Heart right ventricle (tissue), 16 donors: ENCODE results near the gene DVL2. TPM values are rescaled to one million over a fixed set of nuclear protein-coding genes. Genes with fewer than 3 reads are reported as not detected.
"Not testable (repeated sequence)": the region's sequence is repeated elsewhere in the genome, so short reads cannot be mapped to it uniquely, and the experiment has no call there.

Source experiments
- ATAC-seq, 8 donors: fragments of 200-7000 bp; cut with Tn5 transposase; one replicate each; pipeline ENCODE4 v1.9.1; 2020; ENCODE audit warnings: mild to moderate bottlenecking in 8 of 8, moderate library complexity in 8 of 8, moderate number of reproducible peaks in 1 of 8
- DNase-seq, 2 donors: peaks; one replicate each; pipeline ENCODE4 v3.0.0-alpha.2; 2020
- H3K27ac ChIP-seq, 10 donors: fragments of 200-600 bp; sonication (generic) in 2 of 10; one replicate each; pipeline versions ENCODE4 v1.5.0 to v1.8.0; 2020 to 2022; ENCODE audit warnings: mild to moderate bottlenecking in 3 of 10
- H3K27me3 ChIP-seq, 7 donors: fragments of 200-600 bp; one replicate each; pipeline ENCODE4 v1.8.0; 2021 to 2022; ENCODE audit warnings: mild to moderate bottlenecking in 2 of 7
- H3K36me3 ChIP-seq, 9 donors: fragments of 200-600 bp; sonication (generic) in 1 of 9; one replicate each; pipeline versions ENCODE4 v1.5.0 to v1.8.0; 2020 to 2022; ENCODE audit warnings: mild to moderate bottlenecking in 2 of 9
- H3K4me1 ChIP-seq, 9 donors: fragments of 200-600 bp; sonication (generic) in 1 of 9; one replicate each; pipeline versions ENCODE4 v1.5.0 to v1.8.0; 2020 to 2022; ENCODE audit warnings: mild to moderate bottlenecking in 4 of 9
- H3K4me3 ChIP-seq, 10 donors: fragments of 200-600 bp; sonication (generic) in 2 of 10; one replicate each; pipeline versions ENCODE4 v1.5.0 to v1.8.0; 2020 to 2022; ENCODE audit warnings: mild to moderate bottlenecking in 7 of 10, moderate library complexity in 2 of 10
- H3K9me3 ChIP-seq, 11 donors: fragments of 200-600 bp in 10 of 11; sonication (generic) in 2 of 11; one replicate each; pipeline versions ENCODE4 v1.5.0 to v1.8.0; 2013 to 2022; ENCODE audit warnings: mild to moderate bottlenecking in 2 of 11, control low read depth in 1 of 11, moderate library complexity in 1 of 11
- CTCF ChIP-seq, 9 donors: fragments of 200-600 bp; sonication (generic) in 2 of 9; IDR thresholded peaks; one replicate each; pipeline versions ENCODE4 v1.5.0 to v1.8.0; 2021 to 2022; ENCODE audit warnings: antibody characterized with exemption in 9 of 9, mild to moderate bottlenecking in 5 of 9, moderate library complexity in 1 of 9
- WGBS, 2 donors: extraction: QIAGEN DNeasy Blood & Tissue Kit; methylation state at CpG; one replicate each; pipeline ENCODE4 v1.1.7; 2013; ENCODE audit warnings: inconsistent platforms in 1 of 2; 5-methylcytosine and 5-hydroxymethylcytosine counted together
- intact Hi-C, 10 donors: fragments of 100-400 bp; cut with DNase I; formaldehyde crosslinking; loops; one replicate each; pipeline versions ENCODE4 v1.11.1 to v1.14.2; 2022
- polyA plus RNA-seq, 2 donors: library from polyadenylated mRNA; stranded (reverse); fragments of 200-250 nt; gene quantifications; one replicate each; pipeline ENCODE4 v1.2.3, GENCODE V29; 2013
- total RNA-seq, 10 donors: library from RNA; stranded (reverse); fragmentation: NEBNext Ultra II Directional in 3 of 10; extraction: Animal tissue kit (Norgen Biotek cat#: 25700) in 3 of 10; gene quantifications; one replicate each; pipeline versions ENCODE4 v1.2.1 to v1.2.4, GENCODE V29; 2021 to 2023
- donor health status: Arrhythmogenic right ventricular cardiomyopathy.
- donor health status: ischemic (EF 13 %, LVEDD 7.1; RV severe dilation, severe dysfunction).
- donor health status: healthy with polysubstance abuse.
- donor health status: DM: no; HTN: yes; CAD: no.
- donor health status: DM: no; HTN: no; CAD: no.
- donor health status: ischemic (EF 25% LVEDD 6.9; RV normal size, moderate dysfunction).
- donor health status: ischemic (EF 25% LVEDD 5.7; RV mildly dilated, moderate dysfunction).
- donor health status: healthy.
- donor health status: DM: yes; HTN: yes; CAD: no.
- donor health status: Ischemic cardiomyopathy.
- donor health status: ischemic (EF 35%, LVEDD 5.7; RV mildly dilated, moderate dysfunction).
- donor health status: nonischemic (EF 11% LVEDD 7.7; RV severe dilation, severe dysfunction).
- donor health status: DM: yes; HTN: yes; CAD: no.
- donor health status: PGD.
- donor health status: ischemic (EF 29% LVEDD 5.4; RV normal size, mild dysfunction).
- donor health status: nonischemic (EF 23%, LVEDD 6.1; RV moderate dilation, normal function).

Gene DVL2
- total and polyA plus RNA-seq, 12 donors = 10.0 to 25.6 (median 18.0) TPM

DNA sequence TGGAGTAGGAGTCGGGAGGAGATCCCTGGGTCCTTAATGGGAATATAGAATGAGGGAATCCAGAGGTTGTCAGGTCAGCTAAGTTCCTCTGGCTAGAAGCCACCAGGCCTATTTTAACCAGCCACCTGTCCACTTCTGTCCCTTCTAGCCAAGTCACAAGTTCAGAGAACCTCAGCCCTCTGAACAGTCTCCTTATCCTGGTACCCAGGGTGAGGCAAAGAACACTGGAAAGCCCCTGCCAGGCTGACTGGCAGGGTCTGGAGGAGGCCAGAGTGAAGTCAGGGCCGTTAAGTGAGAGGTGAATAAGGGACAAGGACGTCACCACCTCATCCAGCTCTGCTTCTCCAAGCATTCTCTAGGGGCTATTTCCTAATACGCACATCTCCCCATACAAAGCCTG lies 14.5 kb upstream of the DVL2 start:
- H3K36me3 ChIP-seq = peaks cover 0 to 42% (median 15%) of the 10 kb centered on the region in 9 donors
- ATAC-seq = no peak
- WGBS, 2 donors = 44 to 53% methylated on average over 4 of the region's 4 CpGs
- H3K4me1 ChIP-seq = peaks cover 13 to 56% (median 43%) of the 10 kb centered on the region in 9 donors
- no peak overlapping the region for H3K4me3 ChIP-seq
- no peak for DNase-seq
- no peaks in the 10 kb centered on the region for H3K27me3 ChIP-seq
- intact Hi-C loops = no loop called here
- peak overlapping the region in 8 of 10 donors; percentile 33 to 100 (median 96) for H3K27ac ChIP-seq
- no peaks in the 10 kb centered on the region for H3K9me3 ChIP-seq
- no peak for TF ChIP-seq CTCF (IDR thresholded peaks at IDR 0.05)

- DNase-seq (no peak), ATAC-seq (no peak)
- 90 to 93% methylated on average over 5 of the region's 5 CpGs for WGBS, 2 donors
- H3K27me3 ChIP-seq = no peaks in the 10 kb centered on the region
- H3K4me3 ChIP-seq = no peak overlapping the region
- H3K4me1 ChIP-seq = peaks cover 13 to 53% (median 38%) of the 10 kb centered on the region in 9 donors
- TF ChIP-seq CTCF (IDR thresholded peaks at IDR 0.05) = no peak
- H3K27ac ChIP-seq = no peak overlapping the region
- no peaks in the 10 kb centered on the region for H3K9me3 ChIP-seq
- peaks cover 0 to 39% (median 15%) of the 10 kb centered on the region in 9 donors for H3K36me3 ChIP-seq
- intact Hi-C loops = no loop called here
Measured at GRCh38 chr17:7246779-7247178, 12.5 kb upstream of the DVL2 start.

DNA sequence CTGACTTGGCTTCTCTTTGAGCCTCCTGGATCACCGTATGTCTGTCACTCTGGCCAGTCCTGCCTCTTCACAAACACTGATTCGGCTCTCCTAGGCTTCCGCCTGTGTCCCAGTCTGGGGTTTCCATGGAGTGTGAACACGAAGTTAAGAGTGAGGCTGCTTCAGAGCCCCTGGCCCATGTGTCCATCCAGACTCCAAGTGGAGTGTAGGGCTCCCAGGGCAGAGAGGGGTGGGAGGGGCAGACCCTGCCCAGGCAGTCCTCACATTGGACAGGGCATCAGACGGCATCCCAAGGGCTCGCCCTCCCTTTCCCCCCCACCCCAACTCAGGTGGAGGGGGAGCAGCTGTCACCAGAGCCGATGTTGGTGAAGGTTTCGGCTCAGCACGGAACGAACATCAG lies 9.5 kb upstream of the DVL2 start:
- H3K9me3 ChIP-seq, DNase-seq, H3K27me3 ChIP-seq, ATAC-seq: not testable (repeated sequence)
- H3K4me1 ChIP-seq = peaks cover 17 to 51% (median 35%) of the 10 kb centered on the region in 9 donors
- peak overlapping the region in 4 of 10 donors; percentile 86 to 97 (median 92) for H3K4me3 ChIP-seq
- peaks cover 0 to 55% (median 15%) of the 10 kb centered on the region in 9 donors for H3K36me3 ChIP-seq
- WGBS, 2 donors = 76 to 79% methylated on average over 10 of the region's 10 CpGs
- intact Hi-C loops = loop anchor here in 2 of 10 donors (2.0 to 5.0 kb wide), 2 partner anchors 63 kb away; partner anchors contain the start of gene EIF5A (in 2 of the 2)
- H3K27ac ChIP-seq = peak overlapping the region in 8 of 10 donors; percentile 88 to 100 (median 97)

DNA sequence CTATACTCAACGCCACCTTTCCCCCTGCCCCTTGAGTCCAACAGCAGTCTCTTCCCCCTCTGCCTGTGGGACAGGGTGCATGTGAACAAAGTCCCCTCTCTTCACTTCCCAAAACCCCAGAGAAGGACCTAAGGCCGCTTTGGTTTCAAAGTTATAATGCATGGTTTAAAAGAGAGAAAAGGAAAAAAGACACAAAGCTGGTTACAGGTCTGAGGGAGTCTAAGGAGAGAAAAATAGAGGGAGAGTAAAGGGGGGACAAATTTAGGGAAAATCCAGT lies 9.1 kb upstream of the DVL2 start:
- H3K36me3 ChIP-seq = peaks cover 0 to 55% (median 15%) of the 10 kb centered on the region in 9 donors
- no peaks in the 10 kb centered on the region for H3K27me3 ChIP-seq
- peak overlapping the region; percentile 88 to 100 (median 96) for H3K27ac ChIP-seq
- peak overlapping the region; percentile 68 to 97 (median 84) for H3K4me3 ChIP-seq
- no peak for ATAC-seq
- WGBS, 2 donors = 32 to 34% methylated on average over 2 of the region's 2 CpGs
- peaks cover 14 to 46% (median 31%) of the 10 kb centered on the region in 9 donors for H3K4me1 ChIP-seq
- intact Hi-C loops = loop anchor here in 2 of 10 donors (2.0 to 5.0 kb wide), 2 partner anchors 63 to 64 kb away; partner anchors contain the start of gene EIF5A (in 2 of the 2)
- DNase-seq = no peak
- no peaks in the 10 kb centered on the region for H3K9me3 ChIP-seq
- TF ChIP-seq CTCF (IDR thresholded peaks at IDR 0.05) = no peak

DNA sequence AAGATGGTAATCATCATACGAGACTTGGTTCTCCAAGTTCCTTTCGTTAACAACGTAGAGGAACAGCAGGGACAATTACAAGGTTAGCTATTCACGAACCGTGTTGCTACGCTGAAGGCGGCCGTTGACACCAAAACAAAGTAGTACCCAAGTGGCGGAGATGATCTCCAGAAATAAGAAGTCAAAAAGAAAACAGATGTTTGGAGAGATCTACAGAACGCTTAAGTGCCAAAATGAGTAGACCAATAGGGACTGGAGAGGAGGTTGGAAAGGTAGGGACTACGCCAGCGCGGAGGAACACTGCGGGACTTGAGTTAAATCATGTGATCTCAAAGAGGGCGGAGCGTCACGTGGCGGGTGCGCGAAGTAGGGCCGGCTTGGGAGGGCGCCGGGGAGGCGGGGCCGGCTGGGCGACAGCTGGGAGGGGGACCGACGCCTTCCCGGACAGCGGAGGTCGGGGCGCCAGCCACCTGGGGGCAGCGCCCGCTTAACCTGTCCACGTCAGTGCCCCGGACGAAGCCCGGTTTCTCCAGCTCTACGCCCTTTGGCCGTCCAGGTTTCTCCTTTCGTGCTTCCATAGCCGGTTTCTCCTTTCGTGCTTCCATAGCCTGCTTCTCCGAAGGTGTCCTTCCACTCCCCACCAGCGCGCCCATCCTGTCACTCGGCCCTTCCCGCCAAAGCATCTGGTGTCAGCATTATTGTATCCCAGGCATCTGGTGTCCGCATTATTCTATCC lies 8.6 kb upstream of the DVL2 start:
- Histone ChIP-seq H3K27me3 (no peaks in the 10 kb centered on the region), H3K36me3 (peaks cover 0 to 55% (median 15%) of the 10 kb centered on the region in 9 donors), H3K4me3 (peak overlapping the region; percentile 68 to 97 (median 84)), H3K4me1 (peaks cover 14 to 41% (median 28%) of the 10 kb centered on the region in 9 donors), H3K9me3 (no peaks in the 10 kb centered on the region), H3K27ac (peak overlapping the region; percentile 88 to 100 (median 96))
- 0 to 1% methylated on average over 49 of the region's 49 CpGs for WGBS, 2 donors
- DNase-seq = peak; percentile 96 to 98
- peak; percentile 54 to 79 (median 66) for ATAC-seq
- TF ChIP-seq CTCF (IDR thresholded peaks at IDR 0.05) = peak in 3 of 9 donors; percentile 28 to 42 (median 36)
- intact Hi-C loops = loop anchor here in 2 of 10 donors (2.0 to 5.0 kb wide), 2 partner anchors 64 kb away; partner anchors contain the start of gene EIF5A (in 2 of the 2)
